A673 (cell line): Measurements from ENCODE around the gene ZNF746. TPM values are rescaled to one million over a fixed set of nuclear protein-coding genes. Genes with fewer than 3 reads are reported as not detected.

ENCODE experiments used
- BruUV-seq: library from RNA; stranded (reverse); fragments of 400-500 nt; replicated peaks from 2 replicates; lab custom pipeline; 2021; lab: Mats Ljungman, UMichigan
- CTCF ChIA-PET: fragments of 300-600 bp; sonication (Branson Sonifier 250); formaldehyde crosslinking; loops from one replicate; lab custom pipeline; 2022; ENCODE audit warnings: antibody characterized with exemption; lab: Charles Lee
- POLR2A ChIA-PET: fragments of 300-600 bp; sonication (Branson Sonifier 250); formaldehyde crosslinking; loops from one replicate; lab custom pipeline; 2022; ENCODE audit warnings: antibody characterized with exemption; ENCODE audit not compliant: low non-redundant PET; lab: Charles Lee
- DNase-seq: peaks from one replicate; pipeline ENCODE4 v3.0.0-alpha.2; 2015; ENCODE audit warnings: low spot score
- H3K27ac ChIP-seq: fragments of 200-600 bp; sonication (generic); 2 replicates; pipeline ENCODE4 v1.5.1; 2016; ENCODE audit warnings: mixed run types, low read depth, mild to moderate bottlenecking, mixed read lengths, antibody characterized with exemption, low read length; ENCODE audit not compliant: poor library complexity, severe bottlenecking
- H3K27me3 ChIP-seq: fragments of 200-600 bp; sonication (generic); replicated peaks from 2 replicates; pipeline ENCODE4 v1.6.1; 2017; ENCODE audit warnings: mixed run types, low read depth, mild to moderate bottlenecking, mixed read lengths, antibody characterized with exemption, low read length; ENCODE audit not compliant: insufficient read depth, poor library complexity
- H3K36me3 ChIP-seq: fragments of 200-600 bp; sonication (generic); 2 replicates; pipeline ENCODE4 v1.6.1; 2016; ENCODE audit warnings: mixed run types, mild to moderate bottlenecking, mixed read lengths, antibody characterized with exemption, low read length; ENCODE audit not compliant: insufficient read depth, poor library complexity, severe bottlenecking
- H3K4me1 ChIP-seq: fragments of 200-600 bp; sonication (generic); 2 replicates; pipeline ENCODE4 v1.6.1; 2017; ENCODE audit warnings: mixed run types, mild to moderate bottlenecking, mixed read lengths, antibody characterized with exemption, low read length; ENCODE audit not compliant: insufficient read depth, poor library complexity, severe bottlenecking
- H3K4me3 ChIP-seq: fragments of 200-600 bp; sonication (generic); 2 replicates; pipeline ENCODE4 v1.5.1; 2016; ENCODE audit warnings: low read depth, mixed run types, mild to moderate bottlenecking, mixed read lengths, low read length; ENCODE audit not compliant: poor library complexity, severe bottlenecking
- H3K9me3 ChIP-seq: fragments of 200-600 bp; sonication (generic); 2 replicates; pipeline ENCODE4 v1.6.1; 2016; ENCODE audit warnings: mixed run types, low read depth, mild to moderate bottlenecking, mixed read lengths, antibody characterized with exemption, low read length; ENCODE audit not compliant: poor library complexity, severe bottlenecking
- CTCF ChIP-seq: fragments of 300-800, 200-600 bp; sonication (generic); conservative IDR thresholded peaks from 2 replicates; pipeline ENCODE4 v1.5.1; 2017; ENCODE audit warnings: low read depth, mild to moderate bottlenecking, antibody characterized with exemption, low read length, moderate library complexity, mixed read lengths
- EZH2 ChIP-seq: fragments of 200-600 bp; sonication (generic); IDR thresholded peaks from 2 replicates; pipeline ENCODE4 v1.6.1; 2017; ENCODE audit warnings: borderline replicate concordance, low read depth, mild to moderate bottlenecking, mixed read lengths, antibody characterized with exemption, low read length; ENCODE audit not compliant: poor library complexity, severe bottlenecking
- intact Hi-C: fragments of 100-400 bp; cut with micrococcal nuclease; formaldehyde crosslinking; loops from one replicate; pipeline ENCODE4 v1.10.0; 2022; ENCODE audit not compliant: unreplicated experiment
- total RNA-seq: library from RNA; stranded (reverse); gene quantifications from 2 replicates; pipeline ENCODE4 v1.2.3, GENCODE V29; 2021

The ZNF746 gene
- total RNA-seq, 1 experiment from 2014 or later: 22.5 TPM

- CTCF ChIA-PET: no interaction called here
- TF ChIP-seq CTCF (no peak), EZH2 (no peak)
- no TSS peak for BruUV-seq
- intact Hi-C loops: no loop called here
- Histone ChIP-seq H3K4me3 (no peak overlapping the region), H3K4me1 (no peaks in the 10 kb centered on the region), H3K36me3 (no peaks in the 10 kb centered on the region), H3K27ac (no peak overlapping the region), H3K27me3 (no peaks in the 10 kb centered on the region), H3K9me3 (peaks cover 6% of the 10 kb centered on the region)
- POLR2A ChIA-PET: no interaction called here
- DNase-seq: no peak
These were observed 30.2 kb downstream of the ZNF746 start for GRCh38 chr7:149467321-149467859.

- Histone ChIP-seq H3K36me3 (no peaks in the 10 kb centered on the region), H3K27ac (no peak overlapping the region), H3K4me3 (no peak overlapping the region), H3K27me3 (no peaks in the 10 kb centered on the region), H3K4me1 (no peaks in the 10 kb centered on the region), H3K9me3 (peaks cover 6% of the 10 kb centered on the region)
- CTCF ChIA-PET: no interaction called here
- no peak for DNase-seq
- intact Hi-C loops: no loop called here
- TF ChIP-seq EZH2: no peak
- no TSS peak for BruUV-seq
- POLR2A ChIA-PET: no interaction called here
These were observed 31.2 kb downstream of the ZNF746 start for GRCh38 chr7:149466364-149466763.

- POLR2A ChIA-PET: interaction anchor here (0.6 kb wide), 1 partner anchor 111 kb away, joined by 20 read pairs; no protein-coding TSS in a partner anchor
- DNase-seq: no peak
- TF ChIP-seq CTCF: no peak
- no peak for TF ChIP-seq EZH2
- no peaks in the 10 kb centered on the region for H3K27me3 ChIP-seq
- BruUV-seq: no TSS peak
- CTCF ChIA-PET: no interaction called here
- H3K27ac ChIP-seq: no peak overlapping the region
- peaks cover 6% of the 10 kb centered on the region for H3K9me3 ChIP-seq
- peaks cover 8% of the 10 kb centered on the region for H3K4me1 ChIP-seq
- H3K36me3 ChIP-seq: no peaks in the 10 kb centered on the region
- intact Hi-C loops: no loop called here
- no peak overlapping the region for H3K4me3 ChIP-seq
These were observed 34.0 kb downstream of the ZNF746 start for GRCh38 chr7:149463500-149464161.
